PFSK-1 (cell line): Measurements from ENCODE around the gene SIMC1.

Experiments used
- POLR2AphosphoS5 ChIP-seq: IDR thresholded peaks from 2 replicates; pipeline ENCODE4 v1.6.1; 2012; ENCODE audit warnings: low read depth, mild to moderate bottlenecking, control low read depth, low read length, moderate library complexity
- REST ChIP-seq, 2 experiments: IDR thresholded peaks; 2 replicates each; pipeline versions ENCODE4 v1.6.1 to v1.8.0; 2011 to 2012; ENCODE audit warnings: low read depth in 2 of 2, low read length in 2 of 2, control low read depth in 1 of 2, inconsistent platforms in 1 of 2, mild to moderate bottlenecking in 1 of 2, moderate library complexity in 1 of 2; ENCODE audit not compliant: insufficient read depth in 1 of 2
- TAF1 ChIP-seq: IDR thresholded peaks from 2 replicates; pipeline ENCODE4 v1.6.1; 2012; ENCODE audit warnings: low read length, control low read depth, borderline replicate concordance; ENCODE audit not compliant: insufficient read depth

DNA sequence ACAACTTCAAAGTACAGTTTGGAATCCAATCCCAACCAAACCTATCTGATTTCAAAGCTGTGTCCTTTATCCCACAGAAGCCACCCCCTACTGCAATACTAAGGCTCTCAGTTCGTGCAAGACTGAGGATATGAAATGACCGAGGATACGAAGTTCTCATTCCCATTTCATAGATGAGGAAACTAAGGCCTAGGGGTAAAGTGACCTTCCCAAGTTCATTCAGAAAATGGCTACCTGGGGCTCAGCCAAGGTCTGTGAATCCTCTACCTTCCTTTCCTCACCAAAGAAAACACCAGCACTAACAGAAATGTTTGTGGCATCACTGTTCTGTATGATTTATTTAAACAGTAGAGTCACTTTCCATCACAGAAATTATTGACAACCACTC lies 117.9 kb downstream of the SIMC1 start:
- TF ChIP-seq TAF1 (no peak), REST (IDR thresholded peaks at IDR 0.05; ENCODE audit: insufficient read depth in 1 of 2, low read depth in 2 of 2, low read length in 2 of 2) (no peak), POLR2AphosphoS5 (no peak)
